CD4-positive, CD25-positive, alpha-beta regulatory T cell (primary cell): ENCODE data around the gene PLD5. TPM values are rescaled to one million over a fixed set of nuclear protein-coding genes. Genes with fewer than 3 reads are reported as not detected.

Experiments used
- ATAC-seq, 2 donors: fragments of 150-1000 bp; cut with Tn5 transposase; one replicate each; pipeline ENCODE4 v1.10.0; 2021; ENCODE audit warnings: low read depth in 2 of 2, moderate number of reproducible peaks in 2 of 2, moderate library complexity in 1 of 2
- DNase-seq, 3 donors: peaks; one replicate each; pipeline versions ENCODE4 v3.0.0 to v3.0.0-alpha.2; 2012 to 2022; ENCODE audit warnings: mixed read lengths in 1 of 3
- H3K27ac ChIP-seq: one replicate; pipeline ENCODE4 v1.7.0; 2013; ENCODE audit warnings: mild to moderate bottlenecking, low read length; ENCODE audit not compliant: insufficient read depth, poor library complexity, severe bottlenecking
- H3K27me3 ChIP-seq: one replicate; pipeline ENCODE4 v1.7.0; 2013; ENCODE audit warnings: low read length; ENCODE audit not compliant: control insufficient read depth, insufficient read depth
- H3K36me3 ChIP-seq: one replicate; pipeline ENCODE4 v1.7.0; 2013; ENCODE audit warnings: mild to moderate bottlenecking, low read length, moderate library complexity; ENCODE audit not compliant: control insufficient read depth, insufficient read depth
- H3K4me1 ChIP-seq: 2 replicates; pipeline ENCODE4 v1.7.0; 2013; ENCODE audit warnings: mild to moderate bottlenecking, low read length; ENCODE audit not compliant: insufficient read depth, control insufficient read depth, poor library complexity, severe bottlenecking
- H3K4me3 ChIP-seq: one replicate; pipeline ENCODE4 v1.7.0; 2013; ENCODE audit warnings: low read depth, mild to moderate bottlenecking, low read length, moderate library complexity
- H3K9me3 ChIP-seq, 2 experiments: 1 replicate in 1 of 2; 2 replicates in 1 of 2; pipeline ENCODE4 v1.7.0; 2013; ENCODE audit warnings: low read length in 2 of 2, mild to moderate bottlenecking in 1 of 2, moderate library complexity in 1 of 2; ENCODE audit not compliant: control insufficient read depth in 2 of 2
- H3K27ac Mint-ChIP-seq, 3 donors: one replicate each; pipeline ENCODE4 v1.8.0; 2020 to 2022; ENCODE audit warnings: mild to moderate bottlenecking in 3 of 3, mixed read lengths in 3 of 3, moderate library complexity in 2 of 3
- H3K27me3 Mint-ChIP-seq: one replicate; pipeline ENCODE4 v1.8.0; 2022; ENCODE audit warnings: mild to moderate bottlenecking, mixed read lengths
- H3K36me3 Mint-ChIP-seq: one replicate; pipeline ENCODE4 v1.8.0; 2020; ENCODE audit warnings: mixed read lengths
- H3K4me1 Mint-ChIP-seq, 4 donors: one replicate each; pipeline ENCODE4 v1.8.0; 2020 to 2022; ENCODE audit warnings: mixed read lengths in 4 of 4, mild to moderate bottlenecking in 1 of 4
- H3K4me3 Mint-ChIP-seq, 4 donors: one replicate each; pipeline ENCODE4 v1.8.0; 2020 to 2022; ENCODE audit warnings: mild to moderate bottlenecking in 4 of 4, mixed read lengths in 4 of 4, moderate library complexity in 3 of 4
- H3K9me3 Mint-ChIP-seq, 7 donors: one replicate each; pipeline ENCODE4 v1.8.0; 2020 to 2022; ENCODE audit warnings: mixed read lengths in 7 of 7, mild to moderate bottlenecking in 3 of 7, moderate library complexity in 2 of 7
- polyA plus RNA-seq, 4 donors: library from polyadenylated mRNA; unstranded; fragments of 300-500 nt; fragmentation: Illumina TruSeq; gene quantifications; one replicate each; pipeline ENCODE4 v1.2.3, GENCODE V29; 2021
- total RNA-seq: library from RNA; stranded (reverse); gene quantifications from one replicate; pipeline ENCODE4 v1.2.3, GENCODE V29; 2022

The PLD5 gene
- total RNA-seq (not detected), polyA plus RNA-seq (not detected)

- H3K27ac ChIP-seq = no peak within 1 kb of the TSS
- peaks cover 50% of the 10 kb centered on the region for H3K27me3 Mint-ChIP-seq
- no peaks in the 10 kb centered on the region for H3K36me3 Mint-ChIP-seq
- H3K36me3 ChIP-seq = no peaks in the 10 kb centered on the region
- peaks cover 17% of the 10 kb centered on the region for H3K27me3 ChIP-seq
- H3K27ac Mint-ChIP-seq = no peak within 1 kb of the TSS
- no peak for DNase-seq
- H3K4me1 Mint-ChIP-seq = peaks cover 0 to 15% (median 6%) of the 10 kb centered on the region in 4 donors
- no peaks in the 10 kb centered on the region for H3K4me1 ChIP-seq
- no peaks in the 10 kb centered on the region for H3K9me3 ChIP-seq
- no peak for ATAC-seq
- H3K4me3 ChIP-seq = no peak within 1 kb of the TSS
- peak within 1 kb of the TSS in 2 of 4 donors; percentile 39 to 70 for H3K4me3 Mint-ChIP-seq
- peaks cover 0 to 5% (median 0%) of the 10 kb centered on the region in 7 donors for H3K9me3 Mint-ChIP-seq
Measured at GRCh38 chr1:242524571-242525359, at the start of gene PLD5. Gene PLD5, minus strand, starts transcription at chr1:242524697.

- ATAC-seq (no peak), DNase-seq (no peak)
- Histone ChIP-seq H3K27me3 (no peaks in the 10 kb centered on the region), H3K4me1 (no peaks in the 10 kb centered on the region), H3K9me3 (no peaks in the 10 kb centered on the region), H3K27ac (no peak overlapping the region), H3K36me3 (no peaks in the 10 kb centered on the region), H3K4me3 (no peak overlapping the region)
- Mint-ChIP-seq H3K36me3 (no peaks in the 10 kb centered on the region), H3K9me3 (peaks cover 0 to 2% (median 0%) of the 10 kb centered on the region in 7 donors), H3K4me3 (no peak overlapping the region), H3K27me3 (no peaks in the 10 kb centered on the region), H3K4me1 (no peaks in the 10 kb centered on the region), H3K27ac (no peak overlapping the region)
Measured at GRCh38 chr1:242569867-242570266, 45.4 kb upstream of the PLD5 start.

GRCh38 chr1:242568666-242569065 lies 44.2 kb upstream of the PLD5 start:
- no peak for ATAC-seq
- no peak overlapping the region for H3K27ac ChIP-seq
- no peaks in the 10 kb centered on the region for H3K9me3 ChIP-seq
- H3K4me1 ChIP-seq = no peaks in the 10 kb centered on the region
- no peak overlapping the region for H3K27ac Mint-ChIP-seq
- H3K27me3 ChIP-seq = no peaks in the 10 kb centered on the region
- peaks cover 0 to 2% (median 0%) of the 10 kb centered on the region in 7 donors for H3K9me3 Mint-ChIP-seq
- no peaks in the 10 kb centered on the region for H3K36me3 ChIP-seq
- no peak overlapping the region for H3K4me3 ChIP-seq
- no peaks in the 10 kb centered on the region for H3K36me3 Mint-ChIP-seq
- no peak for DNase-seq
- H3K4me1 Mint-ChIP-seq = no peaks in the 10 kb centered on the region
- H3K27me3 Mint-ChIP-seq = no peaks in the 10 kb centered on the region
- no peak overlapping the region for H3K4me3 Mint-ChIP-seq

- Mint-ChIP-seq H3K9me3 (peaks cover 0 to 3% (median 0%) of the 10 kb centered on the region in 7 donors), H3K27me3 (no peaks in the 10 kb centered on the region), H3K4me1 (no peaks in the 10 kb centered on the region), H3K36me3 (no peaks in the 10 kb centered on the region), H3K4me3 (no peak overlapping the region), H3K27ac (no peak overlapping the region)
- ATAC-seq (no peak), DNase-seq (no peak)
- H3K27ac ChIP-seq = no peak overlapping the region
- no peaks in the 10 kb centered on the region for H3K36me3 ChIP-seq
- H3K9me3 ChIP-seq = no peaks in the 10 kb centered on the region
- no peaks in the 10 kb centered on the region for H3K27me3 ChIP-seq
- H3K4me1 ChIP-seq = no peaks in the 10 kb centered on the region
- no peak overlapping the region for H3K4me3 ChIP-seq
Measured at GRCh38 chr1:242567596-242567995, 43.1 kb upstream of the PLD5 start.

- Mint-ChIP-seq H3K4me1 (no peaks in the 10 kb centered on the region), H3K9me3 (peaks cover 0 to 5% (median 3%) of the 10 kb centered on the region in 7 donors), H3K36me3 (no peaks in the 10 kb centered on the region), H3K4me3 (no peak overlapping the region), H3K27ac (no peak overlapping the region), H3K27me3 (no peaks in the 10 kb centered on the region)
- Histone ChIP-seq H3K36me3 (no peaks in the 10 kb centered on the region), H3K4me1 (no peaks in the 10 kb centered on the region), H3K27me3 (no peaks in the 10 kb centered on the region), H3K9me3 (no peaks in the 10 kb centered on the region), H3K27ac (no peak overlapping the region), H3K4me3 (no peak overlapping the region)
- ATAC-seq = no peak
- no peak for DNase-seq
Measured at GRCh38 chr1:242556759-242557158, 32.3 kb upstream of the PLD5 start.

GRCh38 chr1:242556276-242556675 lies 31.8 kb upstream of the PLD5 start:
- Histone ChIP-seq H3K4me3 (no peak overlapping the region), H3K36me3 (no peaks in the 10 kb centered on the region), H3K27me3 (no peaks in the 10 kb centered on the region), H3K9me3 (no peaks in the 10 kb centered on the region), H3K27ac (no peak overlapping the region), H3K4me1 (no peaks in the 10 kb centered on the region)
- Mint-ChIP-seq H3K9me3 (peaks cover 0 to 5% (median 3%) of the 10 kb centered on the region in 7 donors), H3K4me1 (no peaks in the 10 kb centered on the region), H3K36me3 (no peaks in the 10 kb centered on the region), H3K4me3 (no peak overlapping the region), H3K27me3 (no peaks in the 10 kb centered on the region), H3K27ac (no peak overlapping the region)
- DNase-seq = no peak
- no peak for ATAC-seq

- Histone ChIP-seq H3K27me3 (no peaks in the 10 kb centered on the region), H3K4me3 (no peak overlapping the region), H3K9me3 (no peaks in the 10 kb centered on the region), H3K27ac (no peak overlapping the region), H3K4me1 (no peaks in the 10 kb centered on the region), H3K36me3 (no peaks in the 10 kb centered on the region)
- no peaks in the 10 kb centered on the region for H3K4me1 Mint-ChIP-seq
- H3K27me3 Mint-ChIP-seq = no peaks in the 10 kb centered on the region
- no peak for ATAC-seq
- peaks cover 0 to 4% (median 2%) of the 10 kb centered on the region in 7 donors for H3K9me3 Mint-ChIP-seq
- H3K4me3 Mint-ChIP-seq = no peak overlapping the region
- H3K36me3 Mint-ChIP-seq = no peaks in the 10 kb centered on the region
- no peak for DNase-seq
- H3K27ac Mint-ChIP-seq = peak overlapping the region in 1 of 3 donors; percentile 33
Measured at GRCh38 chr1:242554577-242554976, 30.1 kb upstream of the PLD5 start.
